NCI-H748 (cell line): Measurements from ENCODE around the gene ATF2.
"Not testable (repeated sequence)": the region's sequence is repeated elsewhere in the genome, so short reads cannot be mapped to it uniquely, and the experiment has no call there.

Experiments used
- DNase-seq: peaks from one replicate; lab custom pipeline; 2025; ENCODE audit not compliant: unreplicated experiment; lab: John Stamatoyannopoulos, UW

ATF2 gene

DNA sequence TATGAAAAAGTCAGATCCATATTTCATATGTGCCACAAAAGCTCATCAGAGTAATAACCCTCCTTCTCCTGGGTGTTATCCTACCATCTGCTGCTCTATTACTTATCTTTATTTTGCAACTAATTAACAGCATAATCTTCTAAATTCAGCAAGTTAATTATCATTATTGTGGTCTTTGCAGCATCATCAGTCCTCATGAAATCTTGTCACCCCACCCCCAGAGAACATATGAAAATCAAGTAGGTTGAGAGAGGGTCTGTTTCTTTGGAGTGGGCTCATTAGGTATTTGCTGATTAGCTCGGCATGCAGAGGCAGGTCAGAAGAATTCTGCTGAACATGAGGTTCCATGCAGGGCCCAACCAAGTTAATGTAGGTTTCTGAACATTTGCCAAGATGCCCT, 64.8 kb downstream of the ATF2 start:
- DNase-seq, result no peak

DNA sequence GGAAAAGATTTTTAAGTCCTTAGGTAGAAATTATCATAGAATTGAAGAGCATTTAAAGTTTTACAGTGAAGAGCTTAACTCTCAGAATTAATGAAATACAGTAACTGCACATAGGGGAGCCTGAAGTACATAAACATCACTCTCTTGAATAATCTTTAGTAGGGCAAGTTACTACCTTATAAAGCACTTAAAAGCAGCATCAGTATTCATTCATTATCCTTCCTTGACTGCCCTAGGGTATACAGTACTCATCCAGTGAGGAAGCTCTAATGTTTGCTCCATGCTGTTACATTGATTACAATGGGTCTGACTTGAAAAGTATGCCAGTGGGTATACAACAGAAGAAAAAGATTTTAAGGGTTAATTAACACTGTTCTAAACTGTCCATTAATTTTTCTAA, 66.5 kb downstream of the ATF2 start:
- DNase-seq, result no peak

DNA sequence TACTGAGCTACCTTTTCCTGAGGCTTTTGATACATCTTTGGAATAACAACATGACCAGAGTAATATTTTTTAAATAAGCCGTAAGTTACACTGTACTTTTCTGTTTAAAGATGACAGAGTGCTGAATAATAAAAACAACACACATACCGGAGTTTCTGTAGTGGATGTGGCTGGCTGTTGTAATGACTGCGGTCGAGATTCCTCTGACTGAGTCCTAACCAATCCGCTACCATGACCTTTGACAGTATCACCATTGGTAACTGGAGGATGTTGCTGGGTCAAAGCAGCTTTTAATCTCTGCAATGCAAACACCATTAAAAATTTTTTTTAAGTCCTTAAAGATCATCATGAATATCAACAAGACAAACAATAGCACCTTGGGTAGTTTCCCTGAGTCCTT, 70.7 kb downstream of the ATF2 start:
- DNase-seq, result no peak

DNA sequence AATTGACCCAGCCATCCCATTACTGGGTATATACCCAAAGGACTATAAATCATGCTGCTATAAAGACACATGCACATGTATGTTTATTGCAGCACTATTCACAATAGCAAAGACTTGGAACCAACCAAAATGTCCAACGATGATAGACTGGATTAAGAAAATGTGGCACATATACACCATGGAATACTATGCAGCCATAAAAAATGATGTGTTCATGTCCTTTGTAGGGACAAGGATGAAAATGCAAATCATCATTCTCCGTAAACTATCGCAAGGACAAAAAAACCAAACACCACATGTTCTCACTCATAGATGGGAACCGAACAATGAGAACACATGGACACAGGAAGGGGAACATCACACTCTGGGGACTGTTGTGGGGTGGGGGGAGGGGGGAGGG, 83.9 kb downstream of the ATF2 start:
- not testable (repeated sequence) for DNase-seq

DNA sequence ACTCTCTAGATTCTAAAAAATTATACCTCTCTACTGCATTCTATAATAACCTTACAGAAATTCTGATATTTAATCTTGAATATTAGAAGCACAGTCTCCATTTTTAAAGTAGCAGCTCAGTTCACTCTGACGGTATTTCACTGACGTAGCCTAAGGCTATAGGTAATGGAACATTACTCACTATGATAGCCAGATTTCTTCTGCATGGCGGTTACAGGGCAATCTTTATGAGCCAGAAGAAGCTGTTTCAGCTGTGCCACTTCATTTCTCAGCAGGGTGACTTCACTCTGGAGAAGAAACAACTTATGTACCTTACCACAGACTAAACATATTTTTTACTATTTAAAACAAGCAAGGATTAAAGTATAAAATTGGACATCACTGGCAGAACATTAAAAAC, 87.5 kb downstream of the ATF2 start:
- DNase-seq, result no peak

DNA sequence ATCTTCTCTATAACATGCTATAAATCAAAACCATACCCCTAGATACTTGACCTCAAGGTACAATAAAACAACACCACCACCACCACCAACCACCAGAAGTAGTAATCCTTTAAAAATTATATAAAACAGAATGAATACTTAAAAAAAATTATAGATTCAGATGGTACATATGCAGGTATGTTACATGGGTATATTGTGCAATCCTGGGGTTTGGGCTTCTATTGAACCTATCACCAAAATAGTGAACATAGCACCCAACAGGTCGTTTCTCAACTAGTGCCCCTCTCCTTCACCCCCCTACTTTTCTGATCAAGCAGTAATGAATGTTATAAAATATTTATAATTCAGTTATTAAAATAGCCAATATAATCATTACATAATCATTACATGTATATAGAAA, 91.7 kb downstream of the ATF2 start:
- no peak for DNase-seq

DNA sequence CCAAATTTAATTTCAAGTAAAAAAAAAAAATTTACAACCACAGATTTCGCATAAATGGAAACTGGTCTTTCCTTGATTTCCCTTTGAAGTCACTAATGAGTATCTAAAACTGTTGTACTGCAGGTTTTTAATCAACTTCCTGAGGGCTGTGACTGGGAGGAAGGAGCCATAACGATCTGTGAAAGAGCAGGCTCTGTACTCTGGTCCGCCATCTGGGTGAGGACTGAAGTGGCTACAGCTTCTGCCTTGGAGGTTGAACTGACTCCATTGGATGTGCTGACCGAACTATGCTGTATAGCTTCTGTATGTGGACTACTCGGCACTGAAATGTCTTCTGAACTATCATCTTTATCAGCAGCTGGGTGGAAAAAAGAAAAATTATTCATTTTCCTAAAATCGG, 93.5 kb downstream of the ATF2 start:
- no peak for DNase-seq

DNA sequence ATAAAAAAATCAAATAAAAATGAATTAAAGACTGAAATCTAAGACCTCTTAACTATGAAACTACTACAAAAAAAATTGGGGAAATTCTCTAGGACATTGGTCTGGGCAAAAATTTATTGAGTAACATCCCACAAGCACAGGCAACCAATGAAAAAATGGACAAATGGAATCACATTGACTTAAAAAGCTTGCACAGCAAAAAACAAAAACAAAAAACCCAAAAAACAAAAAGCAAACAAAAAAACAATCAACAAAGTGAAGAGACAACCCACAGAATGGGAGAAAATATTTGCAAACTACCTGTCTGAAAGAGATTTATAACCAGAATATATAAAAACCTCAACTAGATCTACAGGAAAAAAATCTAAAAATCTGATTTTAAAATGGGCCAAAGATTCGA, 99.5 kb downstream of the ATF2 start:
- DNase-seq, result no peak

DNA sequence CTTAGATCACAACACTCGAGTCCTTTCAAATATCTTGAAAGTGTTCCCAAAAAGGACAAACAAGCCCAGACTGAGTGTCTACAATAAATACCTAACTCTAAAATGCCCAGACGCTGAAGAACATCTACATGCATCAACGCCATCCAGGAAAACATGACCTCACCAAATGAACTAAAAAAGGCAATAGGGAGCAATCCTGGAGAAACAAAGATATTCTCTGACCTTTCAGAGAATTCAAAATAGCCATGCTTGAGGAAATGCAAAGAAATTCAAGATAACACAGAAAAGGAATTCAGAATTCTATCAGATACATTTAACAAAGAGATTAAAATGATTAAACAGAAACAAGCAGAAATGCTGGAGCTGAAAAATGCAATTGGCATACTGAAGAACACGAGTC, 101.6 kb downstream of the ATF2 start:
- DNase-seq, result no peak

DNA sequence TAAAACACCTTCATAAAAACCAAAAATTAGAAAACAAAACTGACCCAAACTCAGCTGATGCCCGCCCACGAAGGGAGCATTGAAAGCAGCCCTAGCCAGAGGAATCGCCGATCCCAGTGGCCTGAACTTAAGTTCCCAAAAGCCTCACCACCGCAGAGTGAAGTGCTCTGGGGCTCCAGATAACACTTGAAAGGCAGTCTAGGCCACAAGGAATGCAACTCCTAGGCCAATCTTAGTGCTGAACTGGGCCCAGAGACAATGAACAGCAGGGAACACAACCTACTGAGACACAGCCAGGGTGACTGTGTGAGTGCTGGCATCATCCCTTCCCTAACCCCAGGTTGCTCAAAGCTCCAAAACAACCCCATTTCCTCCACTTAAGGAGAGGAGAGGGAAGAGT, 103.2 kb downstream of the ATF2 start:
- DNase-seq, result no peak

DNA sequence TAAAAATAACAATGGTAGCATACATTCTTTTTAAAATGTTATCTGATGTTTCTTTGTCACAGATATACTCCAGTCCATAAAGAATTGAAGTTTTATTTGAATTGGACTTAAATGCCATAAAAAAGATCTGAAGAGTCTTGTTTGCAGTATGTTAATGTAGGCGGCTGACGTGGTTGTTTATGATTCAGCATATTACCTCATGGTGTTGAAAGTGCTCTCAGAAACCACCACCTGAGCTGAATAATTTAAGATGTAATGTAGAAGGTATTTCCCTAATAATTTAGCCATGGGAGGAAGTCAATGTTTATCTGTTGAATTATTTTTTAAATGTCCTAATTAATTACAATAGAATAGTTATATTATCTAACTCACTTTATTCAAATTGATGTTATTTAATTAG, 104.3 kb downstream of the ATF2 start:
- DNase-seq, result no peak

DNA sequence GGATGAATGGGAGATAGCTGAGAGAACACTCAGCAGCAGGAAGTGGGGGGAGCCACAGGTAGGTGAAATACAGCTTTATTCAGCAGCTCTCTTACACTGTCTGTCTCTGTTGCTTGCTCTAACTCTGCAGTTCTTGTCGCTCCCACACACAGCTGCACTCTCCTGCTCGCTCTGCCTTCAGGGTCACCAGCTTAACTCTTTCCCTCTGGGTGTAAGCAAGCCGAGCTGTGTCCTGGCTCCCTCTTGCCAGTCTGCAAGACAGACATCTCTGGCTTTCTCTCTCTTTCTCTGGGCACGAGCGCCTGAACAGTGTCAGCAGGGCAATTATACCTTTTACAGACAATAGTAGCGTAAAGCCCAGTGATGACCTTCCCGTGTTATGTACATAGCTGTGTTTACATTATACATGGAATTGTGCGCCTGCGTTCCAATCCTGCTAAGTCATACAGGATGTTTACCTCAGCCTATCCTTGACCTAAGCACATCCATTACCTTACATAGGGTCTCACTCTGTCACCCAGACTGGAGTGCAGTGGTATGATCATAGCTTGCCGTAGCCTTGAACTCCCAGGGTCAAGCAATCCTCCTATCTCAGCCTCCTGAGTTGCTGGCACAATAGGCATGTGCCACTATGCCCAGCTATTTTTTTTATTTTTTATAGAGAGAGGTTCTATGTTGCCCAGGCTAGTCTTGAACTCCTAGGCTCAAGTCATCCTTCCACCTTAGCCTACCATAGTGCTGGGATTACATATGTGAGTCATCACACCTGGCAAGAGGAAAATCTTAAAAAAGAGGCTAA, 105.0 kb downstream of the ATF2 start:
- DNase-seq, result peak; percentile 87

DNA sequence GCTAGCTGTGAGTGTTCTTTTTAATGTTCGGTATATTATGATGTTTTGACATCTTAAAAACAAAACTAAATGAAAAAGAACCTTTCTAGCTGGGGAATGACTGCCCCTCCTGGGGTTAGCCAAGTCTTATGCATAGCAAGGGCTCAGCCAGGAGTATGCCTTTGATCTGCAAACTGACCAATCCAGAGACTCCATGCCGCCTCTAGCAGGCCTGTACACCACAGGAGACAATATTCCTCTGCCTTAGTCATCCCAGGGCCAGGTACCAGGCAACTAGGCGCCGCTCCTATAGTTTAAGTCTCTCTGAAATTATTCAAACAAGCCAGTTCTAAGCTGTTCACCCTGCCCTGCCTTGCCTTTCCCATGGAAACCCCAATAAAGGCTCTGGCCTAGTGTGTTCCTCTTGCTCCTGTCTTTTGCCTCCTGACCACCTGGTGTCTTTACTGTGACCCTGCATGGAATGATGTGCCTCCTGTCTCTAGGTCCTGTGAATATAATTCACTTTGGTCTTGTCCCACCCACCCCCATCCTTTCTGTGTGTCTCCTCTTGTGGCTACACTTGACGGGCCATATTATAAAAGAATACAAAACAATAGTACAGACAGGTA, 110.8 kb downstream of the ATF2 start:
- DNase-seq, result no peak

DNA sequence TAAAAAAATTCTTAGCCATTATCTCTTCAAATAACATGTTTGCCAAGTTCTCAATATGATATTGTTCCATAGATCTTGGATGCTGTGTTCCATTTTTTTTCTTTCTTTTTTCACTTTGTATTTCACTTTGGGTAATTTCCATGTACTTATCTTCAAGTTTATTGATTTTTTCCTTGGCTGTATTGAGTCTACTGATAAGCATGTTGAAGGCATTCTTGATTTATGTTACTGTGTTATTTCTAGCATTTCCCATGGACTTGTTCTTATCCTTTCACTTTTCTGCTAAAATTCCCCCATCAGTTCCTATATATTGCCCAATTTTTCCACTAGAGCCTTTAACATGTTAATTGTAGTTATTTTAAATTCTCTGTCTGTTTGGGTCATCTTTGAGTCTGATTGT, 112.0 kb downstream of the ATF2 start:
- DNase-seq, result no peak

DNA sequence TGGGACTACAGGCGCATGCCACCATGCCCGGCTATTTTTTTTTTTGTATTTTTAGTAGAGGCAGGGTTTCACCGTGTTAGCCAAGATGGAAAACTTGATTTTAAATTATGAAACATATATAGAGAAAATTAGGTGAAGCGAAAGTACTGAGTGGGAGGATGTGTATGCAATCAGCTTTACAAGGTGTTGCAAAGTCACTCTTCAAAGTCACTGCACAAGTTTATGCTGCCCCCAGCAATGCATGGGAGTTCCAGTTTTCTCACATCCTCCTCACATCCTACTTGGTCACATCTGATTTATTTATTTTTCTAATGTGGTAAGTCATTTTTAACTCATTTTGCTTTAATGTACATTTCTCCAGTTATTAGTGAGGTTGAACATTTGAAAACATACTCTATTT, 113.7 kb downstream of the ATF2 start:
- no peak for DNase-seq

DNA sequence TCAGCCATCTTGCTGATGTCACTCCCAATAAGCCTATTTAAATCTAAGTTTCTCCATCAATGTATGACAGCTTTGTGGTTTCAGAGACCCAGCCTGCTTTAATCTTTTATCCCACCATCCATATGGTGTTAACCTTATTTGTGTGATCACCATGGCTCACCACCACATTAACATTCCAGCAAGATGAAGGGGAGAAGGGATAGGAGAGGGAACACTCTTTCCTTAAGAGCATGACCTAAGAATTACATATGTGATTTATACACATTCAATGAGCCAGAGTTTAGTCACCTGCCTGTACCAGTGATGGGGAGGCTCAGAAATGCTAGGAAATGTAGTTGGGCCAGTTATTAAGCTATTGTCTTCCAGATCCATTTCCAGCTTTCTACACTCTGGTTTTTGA, 118.3 kb downstream of the ATF2 start:
- no peak for DNase-seq

DNA sequence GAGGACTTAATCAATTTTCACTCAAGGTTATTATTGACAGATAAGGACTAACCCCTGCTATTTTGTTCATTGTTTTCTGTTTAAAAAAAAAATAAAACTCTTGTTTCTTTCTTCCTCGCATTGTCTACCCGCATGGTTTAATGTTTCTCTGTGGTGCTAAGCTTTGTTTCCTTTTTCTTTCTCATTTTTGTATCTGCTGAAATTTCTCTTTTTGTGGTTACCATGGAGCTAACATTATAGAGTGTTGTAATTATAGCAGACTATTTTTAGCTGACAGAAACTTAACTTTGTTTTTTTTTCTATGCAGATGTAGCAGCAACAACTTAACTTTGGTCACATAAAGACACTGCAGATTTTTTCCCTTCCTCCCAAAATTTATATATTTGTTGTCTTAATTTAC, 119.7 kb downstream of the ATF2 start:
- DNase-seq, result no peak

DNA sequence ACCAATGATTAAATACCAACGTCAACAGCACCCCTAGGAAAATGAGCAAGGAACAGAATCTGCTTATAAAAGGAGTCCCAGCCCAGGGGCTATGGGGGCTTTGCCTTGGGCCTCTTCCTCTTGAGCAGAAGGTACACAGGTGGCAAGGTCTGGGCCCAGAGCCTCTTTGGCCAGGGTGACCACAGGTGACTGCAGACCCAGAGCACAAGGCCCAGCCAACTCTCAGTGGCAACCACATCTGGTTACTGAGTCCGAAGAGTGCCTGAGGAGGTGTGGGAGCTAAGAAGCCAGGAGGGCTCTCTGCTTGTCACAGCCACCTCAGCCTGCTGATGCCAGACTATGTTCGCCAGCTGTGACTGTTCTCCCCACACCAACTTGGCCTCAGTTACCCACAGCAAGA, 128.5 kb downstream of the ATF2 start:
- no peak for DNase-seq

DNA sequence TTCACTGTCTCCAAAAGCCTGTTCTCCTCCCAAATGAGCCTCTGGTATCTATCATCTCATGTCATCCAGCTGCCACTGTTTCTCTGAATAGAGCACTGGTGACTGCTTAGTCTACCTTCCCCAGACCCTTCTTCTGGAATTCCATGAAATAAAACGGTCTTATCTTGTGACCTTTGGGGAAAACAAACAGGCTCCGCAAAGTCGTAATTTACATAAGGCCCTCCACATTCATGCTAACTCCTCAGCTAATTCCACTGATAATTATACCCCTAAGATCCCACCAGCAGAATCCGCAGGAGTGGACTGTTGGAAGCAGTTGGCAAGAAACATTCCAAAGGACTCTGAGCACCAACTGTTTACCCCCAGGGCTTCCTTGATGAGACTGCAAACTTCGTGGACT, 129.0 kb downstream of the ATF2 start:
- no peak for DNase-seq

DNA sequence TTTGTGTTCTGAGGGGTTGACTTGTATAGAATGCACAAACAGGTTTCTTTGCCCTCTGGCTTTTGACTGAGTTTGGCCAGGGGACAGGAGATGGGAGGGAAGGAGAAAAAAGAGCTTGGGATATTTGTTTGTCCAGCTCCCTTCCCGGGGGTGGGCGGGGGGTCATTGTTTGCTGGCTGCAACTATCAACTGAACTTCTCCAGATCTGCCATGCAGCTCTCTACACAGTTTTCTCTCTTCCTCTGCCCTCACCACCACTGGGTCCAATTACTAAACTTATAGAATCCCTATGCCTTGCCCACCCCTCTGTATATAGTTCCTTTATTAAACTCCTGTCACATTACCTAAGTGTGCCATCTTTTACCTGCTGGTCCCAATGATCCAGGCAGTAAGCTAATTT, 130.1 kb downstream of the ATF2 start:
- no peak for DNase-seq

DNA sequence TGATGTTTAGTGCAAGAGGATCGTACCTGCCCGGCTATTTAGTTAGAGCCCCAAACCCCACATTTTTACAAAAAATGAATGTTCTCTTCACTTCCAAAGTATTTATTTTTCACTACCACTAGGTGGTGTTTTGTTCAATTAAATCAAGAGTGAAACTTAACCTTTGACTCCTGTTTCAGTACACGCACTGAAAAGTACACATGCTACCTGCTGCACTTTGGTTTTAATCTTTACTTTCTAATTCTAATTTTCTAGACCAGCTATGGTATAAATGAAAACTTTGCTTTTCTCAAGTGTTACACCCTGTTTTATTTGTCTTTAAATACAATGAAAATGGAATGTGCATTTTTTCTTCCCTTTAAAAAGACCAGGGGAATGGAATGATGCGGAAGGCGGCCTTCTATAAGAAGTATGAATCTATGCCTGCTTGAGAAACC, 131.4 kb downstream of the ATF2 start:
- DNase-seq, result peak; percentile 48

DNA sequence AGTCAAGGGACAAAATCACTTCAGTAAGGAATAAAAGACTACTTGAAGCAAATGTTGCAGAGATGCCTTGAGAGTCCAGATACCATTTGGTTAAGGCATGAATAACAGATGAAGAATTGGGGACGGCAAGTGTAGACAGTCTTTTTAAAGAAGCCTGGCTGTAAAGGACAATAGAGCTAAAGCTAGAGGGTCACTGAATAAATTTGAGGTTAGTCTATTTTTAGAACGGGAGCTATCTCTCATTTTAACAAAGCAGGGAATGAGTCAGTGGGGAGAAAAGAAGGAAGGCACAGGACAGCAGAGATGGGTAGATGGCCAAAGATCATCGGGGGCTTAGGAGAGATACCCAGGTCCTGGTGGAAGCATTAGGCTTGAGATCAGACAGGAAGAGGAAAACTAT, 132.2 kb downstream of the ATF2 start:
- no peak for DNase-seq

DNA sequence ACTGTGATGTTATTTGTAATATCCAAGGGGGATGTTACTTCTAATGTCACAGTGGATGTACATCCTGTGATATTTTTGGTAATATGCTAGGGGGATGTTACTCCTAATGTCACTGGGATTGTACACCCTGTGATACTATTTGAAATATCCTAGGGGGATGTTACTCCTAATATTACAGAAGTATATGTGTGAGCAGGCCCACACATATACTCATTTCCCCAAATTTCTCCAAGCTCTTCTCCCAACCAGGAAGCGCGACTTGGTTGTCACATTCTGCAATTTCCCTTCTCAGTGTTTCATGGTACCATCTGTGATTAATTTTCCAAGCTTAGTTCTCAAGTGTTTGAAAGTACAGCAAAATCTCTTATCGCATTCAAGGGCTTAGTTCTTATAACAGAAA, 133.3 kb downstream of the ATF2 start:
- no peak for DNase-seq
